Fibroblast of lung (primary cell): ENCODE measurements around the gene ZC3H12D.

ENCODE experiments used
- EZH2 ChIP-seq: IDR thresholded peaks from 2 replicates; pipeline ENCODE4 v1.5.1; 2012; ENCODE audit warnings: low read length, control low read depth, mild to moderate bottlenecking; ENCODE audit errors: missing control alignments
- TF ChIP-seq, protein P1 (sequence below), 2 donors: IDR thresholded peaks in 1 of 2; conservative IDR thresholded peaks in 1 of 2; 1 replicate in 1 of 2; 2 replicates in 1 of 2; pipeline ENCODE4 v1.5.1; 2011 to 2012; ENCODE audit warnings: low read length in 2 of 2, control low read depth in 1 of 2, inconsistent platforms in 1 of 2, low read depth in 1 of 2, mild to moderate bottlenecking in 1 of 2

DNA sequence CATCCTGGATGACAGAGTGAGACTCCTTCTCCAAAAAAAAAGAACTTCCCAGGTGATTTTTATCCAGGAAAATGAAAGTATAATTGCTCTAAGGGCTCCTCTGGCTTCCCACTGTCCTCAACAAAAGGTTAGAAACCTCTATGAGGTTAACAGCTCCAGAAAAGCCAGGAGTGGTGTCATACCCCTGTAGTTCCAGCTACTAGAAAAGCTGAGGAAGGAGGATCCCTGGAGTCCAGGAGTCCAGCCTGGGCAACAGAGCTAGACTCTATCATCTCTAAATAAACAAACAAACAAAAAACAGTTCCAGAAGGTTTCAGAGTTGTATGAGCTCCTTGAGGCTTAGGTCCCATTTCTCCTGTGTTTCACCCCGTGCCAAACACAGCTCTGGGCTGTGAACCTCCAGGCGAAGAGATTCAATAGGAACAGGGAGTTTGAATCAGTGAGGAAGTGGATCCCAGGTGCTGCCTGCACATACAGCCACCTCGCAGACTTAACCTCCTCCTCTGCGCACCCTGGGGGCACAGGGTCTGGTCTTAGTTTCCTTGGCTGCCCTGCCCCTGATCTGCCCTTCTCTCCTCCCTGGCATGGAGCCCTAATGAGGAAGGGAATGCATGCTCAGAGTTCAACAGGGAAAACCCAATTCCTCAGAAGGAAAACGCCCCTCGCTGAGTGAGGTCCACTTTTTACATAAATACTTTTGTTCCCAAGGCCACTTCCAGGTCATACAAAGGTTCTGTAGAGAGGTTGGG, 31.0 kb downstream of the ZC3H12D start:
- TF ChIP-seq, protein P1, sequence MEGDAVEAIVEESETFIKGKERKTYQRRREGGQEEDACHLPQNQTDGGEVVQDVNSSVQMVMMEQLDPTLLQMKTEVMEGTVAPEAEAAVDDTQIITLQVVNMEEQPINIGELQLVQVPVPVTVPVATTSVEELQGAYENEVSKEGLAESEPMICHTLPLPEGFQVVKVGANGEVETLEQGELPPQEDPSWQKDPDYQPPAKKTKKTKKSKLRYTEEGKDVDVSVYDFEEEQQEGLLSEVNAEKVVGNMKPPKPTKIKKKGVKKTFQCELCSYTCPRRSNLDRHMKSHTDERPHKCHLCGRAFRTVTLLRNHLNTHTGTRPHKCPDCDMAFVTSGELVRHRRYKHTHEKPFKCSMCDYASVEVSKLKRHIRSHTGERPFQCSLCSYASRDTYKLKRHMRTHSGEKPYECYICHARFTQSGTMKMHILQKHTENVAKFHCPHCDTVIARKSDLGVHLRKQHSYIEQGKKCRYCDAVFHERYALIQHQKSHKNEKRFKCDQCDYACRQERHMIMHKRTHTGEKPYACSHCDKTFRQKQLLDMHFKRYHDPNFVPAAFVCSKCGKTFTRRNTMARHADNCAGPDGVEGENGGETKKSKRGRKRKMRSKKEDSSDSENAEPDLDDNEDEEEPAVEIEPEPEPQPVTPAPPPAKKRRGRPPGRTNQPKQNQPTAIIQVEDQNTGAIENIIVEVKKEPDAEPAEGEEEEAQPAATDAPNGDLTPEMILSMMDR (conservative IDR thresholded peaks at IDR 0.05 in 1 of 2, IDR thresholded peaks at IDR 0.05 in 1 of 2; ENCODE audit: low read depth in 1 of 2, low read length in 2 of 2), result no peak
- no peak for TF ChIP-seq EZH2
